A549 treated with Mapracorat at 1 μM for 4 hours (cell line): ENCODE measurements around the gene PEAK1. TPM values are rescaled to one million over a fixed set of nuclear protein-coding genes. Genes with fewer than 3 reads are reported as not detected.

ENCODE experiments used
- total RNA-seq: library from RNA; stranded (reverse); fragments of 200-300 nt; extraction: Qiagen RNA extraction; gene quantifications from 5 replicates; pipeline ENCODE4 v1.2.3, GENCODE V29; 2022

Gene PEAK1
- 4.6 to 9.7 TPM (median 7.2 TPM) in 5 replicates for total RNA-seq

GRCh38 chr15:77419836-77420609 lies at the start of gene PEAK1:
Gene PEAK1, minus strand, starts transcription at chr15:77420104. Its CDS starts 238,178 bp downstream, at chr15:77181926.

GRCh38 chr15:77420610-77421369 lies 886 bp upstream of the PEAK1 start, which contains the start of gene HMG20A:
Gene HMG20A, plus strand, starts transcription at chr15:77420888. Its CDS starts 37,520 bp downstream, at chr15:77458408.

GRCh38 chr15:77070495-77071304 lies 349.2 kb downstream of the PEAK1 start, which contains the start of gene TSPAN3:
Gene TSPAN3, minus strand, starts transcription at chr15:77071109. Its CDS starts 155 bp downstream, at chr15:77070954.

Other genes with a start within 250 kb of the PEAK1 start
- gene HMG20A, start 784 bp upstream of the PEAK1 start, total RNA-seq: 23.0 to 27.2 TPM (median 25.0 TPM) in 5 replicates
- gene LINGO1, start 212.8 kb upstream of the PEAK1 start, total RNA-seq: 6.0 to 10.4 TPM (median 9.8 TPM) in 5 replicates